NCI-H82 (cell line): ENCODE results near the gene MARVELD1.

Experiments
- DNase-seq: peaks from one replicate; lab custom pipeline; 2025; lab: John Stamatoyannopoulos, UW

MARVELD1 gene

GRCh38 chr10:97690133-97690532 is 23.4 kb upstream of the MARVELD1 start:
- DNase-seq, result no peak

- peak; percentile 78 for DNase-seq
These were observed 15.4 kb upstream of the MARVELD1 start for GRCh38 chr10:97698072-97698655.

- peak; percentile 81 for DNase-seq
These were observed 12.0 kb upstream of the MARVELD1 start for GRCh38 chr10:97701438-97702069.

GRCh38 chr10:97703398-97704067 is 10.0 kb upstream of the MARVELD1 start:
- DNase-seq, result no peak

- DNase-seq, result no peak
These were observed 9.2 kb upstream of the MARVELD1 start for GRCh38 chr10:97704341-97704740.

GRCh38 chr10:97705006-97705670 is 8.4 kb upstream of the MARVELD1 start:
- DNase-seq, result no peak

- DNase-seq, result no peak
These were observed 6.2 kb upstream of the MARVELD1 start for GRCh38 chr10:97707134-97707861.

GRCh38 chr10:97708167-97708566 is 5.4 kb upstream of the MARVELD1 start:
- DNase-seq, result no peak

GRCh38 chr10:97708976-97709946 is 4.3 kb upstream of the MARVELD1 start:
- DNase-seq, result peak; percentile 63

GRCh38 chr10:97711640-97712572 is 1.6 kb upstream of the MARVELD1 start:
- no peak for DNase-seq

- DNase-seq, result peak; percentile 74
These were observed 383 bp downstream of the MARVELD1 start for GRCh38 chr10:97713826-97714400.

- peak; percentile 62 for DNase-seq
These were observed 1.1 kb downstream of the MARVELD1 start for GRCh38 chr10:97714401-97715258.

GRCh38 chr10:97715259-97715874 is 1.8 kb downstream of the MARVELD1 start:
- no peak for DNase-seq

GRCh38 chr10:97717627-97718026 is 4.1 kb downstream of the MARVELD1 start:
- DNase-seq, result no peak

- DNase-seq, result no peak
These were observed 4.6 kb downstream of the MARVELD1 start for GRCh38 chr10:97718178-97718577.

GRCh38 chr10:97718659-97719142 is 5.2 kb downstream of the MARVELD1 start:
- DNase-seq, result peak; percentile 52

- DNase-seq, result peak; percentile 67
These were observed 6.1 kb downstream of the MARVELD1 start for GRCh38 chr10:97719602-97720001.
